Measurements from ENCODE around the gene CTNNA3. TPM values are rescaled to one million over a fixed set of nuclear protein-coding genes. Genes with fewer than 3 reads are reported as not detected.

Gene CTNNA3
- total RNA-seq, 4 donors from 2014 or later, result 0.68 to 75.2 (median 1.4) TPM

- intact Hi-C loops (cut with DNase I; ENCODE audit: low total_unique reads), result no loop called here
- in situ Hi-C loops (cut with MboI; ENCODE audit: low pct_ligation_motif_present in 1 of 4, low pct_unique_long_range_greater_than_20kb in 1 of 4, low sequenced_read_pairs in 3 of 4), result no loop called here
- H3K27me3 ChIP-seq, result peaks cover 48% of the 10 kb centered on the region
- no peak for DNase-seq
- 20 to 32% methylated on average over 9 to 30 of the region's 30 CpGs for WGBS, 2 donors (ENCODE audit: low coverage in 1 of 2)
- no peak overlapping the region for H3K27ac ChIP-seq
- TF ChIP-seq CTCF (IDR thresholded peaks at IDR 0.05), result no peak
- TF ChIP-seq EP300 (IDR thresholded peaks at IDR 0.05; ENCODE audit: low read depth), result no peak
- TF ChIP-seq POLR2A (IDR thresholded peaks at IDR 0.05), result no peak
- TF ChIP-seq POLR2AphosphoS5 (IDR thresholded peaks at IDR 0.05), result no peak
- no peak overlapping the region for H3K4me3 ChIP-seq
- H3K36me3 ChIP-seq, result no peaks in the 10 kb centered on the region
- peaks cover 0 to 13% (median 2%) of the 10 kb centered on the region in 4 donors for H3K4me1 ChIP-seq
- no peaks in the 10 kb centered on the region for H3K9me3 ChIP-seq
These were observed 767.8 kb downstream of the CTNNA3 start for GRCh38 chr10:66927971-66928770.

DNA sequence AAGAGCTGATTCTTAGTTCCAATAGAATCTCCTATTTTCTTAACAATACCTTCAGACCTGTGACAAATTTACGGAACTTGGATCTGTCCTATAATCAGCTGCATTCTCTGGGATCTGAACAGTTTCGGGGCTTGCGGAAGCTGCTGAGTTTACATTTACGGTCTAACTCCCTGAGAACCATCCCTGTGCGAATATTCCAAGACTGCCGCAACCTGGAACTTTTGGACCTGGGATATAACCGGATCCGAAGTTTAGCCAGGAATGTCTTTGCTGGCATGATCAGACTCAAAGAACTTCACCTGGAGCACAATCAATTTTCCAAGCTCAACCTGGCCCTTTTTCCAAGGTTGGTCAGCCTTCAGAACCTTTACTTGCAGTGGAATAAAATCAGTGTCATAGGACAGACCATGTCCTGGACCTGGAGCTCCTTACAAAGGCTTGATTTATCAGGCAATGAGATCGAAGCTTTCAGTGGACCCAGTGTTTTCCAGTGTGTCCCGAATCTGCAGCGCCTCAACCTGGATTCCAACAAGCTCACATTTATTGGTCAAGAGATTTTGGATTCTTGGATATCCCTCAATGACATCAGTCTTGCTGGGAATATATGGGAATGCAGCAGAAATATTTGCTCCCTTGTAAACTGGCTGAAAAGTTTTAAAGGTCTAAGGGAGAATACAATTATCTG is 768.6 kb downstream of the CTNNA3 start:
- TF ChIP-seq POLR2A (IDR thresholded peaks at IDR 0.05), result no peak
- no peak for TF ChIP-seq POLR2AphosphoS5 (IDR thresholded peaks at IDR 0.05)
- no peak for TF ChIP-seq EP300 (IDR thresholded peaks at IDR 0.05; ENCODE audit: low read depth)
- TF ChIP-seq CTCF (IDR thresholded peaks at IDR 0.05), result no peak
- DNase-seq, result no peak
- Histone ChIP-seq H3K4me3 (no peak overlapping the region), H3K27ac (no peak overlapping the region), H3K9me3 (no peaks in the 10 kb centered on the region), H3K36me3 (no peaks in the 10 kb centered on the region), H3K27me3 (peaks cover 48% of the 10 kb centered on the region), H3K4me1 (peaks cover 0 to 13% (median 2%) of the 10 kb centered on the region in 4 donors)
- intact Hi-C loops (cut with DNase I; ENCODE audit: low total_unique reads) (no loop called here), in situ Hi-C loops (cut with MboI; ENCODE audit: low pct_ligation_motif_present in 1 of 4, low pct_unique_long_range_greater_than_20kb in 1 of 4, low sequenced_read_pairs in 3 of 4) (no loop called here)
- WGBS, 2 donors (ENCODE audit: low coverage in 1 of 2), result 74 to 89% methylated on average over 1 to 11 of the region's 11 CpGs

- H3K27me3 ChIP-seq, result peaks cover 48% of the 10 kb centered on the region
- intact Hi-C loops (cut with DNase I; ENCODE audit: low total_unique reads) (no loop called here), in situ Hi-C loops (cut with MboI; ENCODE audit: low pct_ligation_motif_present in 1 of 4, low pct_unique_long_range_greater_than_20kb in 1 of 4, low sequenced_read_pairs in 3 of 4) (no loop called here)
- WGBS, 2 donors (ENCODE audit: low coverage in 1 of 2), result 75 to 77% methylated on average over 4 to 5 of the region's 5 CpGs
- DNase-seq, result no peak
- no peak overlapping the region for H3K27ac ChIP-seq
- H3K9me3 ChIP-seq, result no peaks in the 10 kb centered on the region
- peaks cover 0 to 13% (median 2%) of the 10 kb centered on the region in 4 donors for H3K4me1 ChIP-seq
- no peak for TF ChIP-seq POLR2AphosphoS5 (IDR thresholded peaks at IDR 0.05)
- TF ChIP-seq CTCF (IDR thresholded peaks at IDR 0.05), result no peak
- no peak for TF ChIP-seq EP300 (IDR thresholded peaks at IDR 0.05; ENCODE audit: low read depth)
- no peak for TF ChIP-seq POLR2A (IDR thresholded peaks at IDR 0.05)
- H3K36me3 ChIP-seq, result no peaks in the 10 kb centered on the region
- no peak overlapping the region for H3K4me3 ChIP-seq
These were observed 769.2 kb downstream of the CTNNA3 start for GRCh38 chr10:66926841-66927240.

DNA sequence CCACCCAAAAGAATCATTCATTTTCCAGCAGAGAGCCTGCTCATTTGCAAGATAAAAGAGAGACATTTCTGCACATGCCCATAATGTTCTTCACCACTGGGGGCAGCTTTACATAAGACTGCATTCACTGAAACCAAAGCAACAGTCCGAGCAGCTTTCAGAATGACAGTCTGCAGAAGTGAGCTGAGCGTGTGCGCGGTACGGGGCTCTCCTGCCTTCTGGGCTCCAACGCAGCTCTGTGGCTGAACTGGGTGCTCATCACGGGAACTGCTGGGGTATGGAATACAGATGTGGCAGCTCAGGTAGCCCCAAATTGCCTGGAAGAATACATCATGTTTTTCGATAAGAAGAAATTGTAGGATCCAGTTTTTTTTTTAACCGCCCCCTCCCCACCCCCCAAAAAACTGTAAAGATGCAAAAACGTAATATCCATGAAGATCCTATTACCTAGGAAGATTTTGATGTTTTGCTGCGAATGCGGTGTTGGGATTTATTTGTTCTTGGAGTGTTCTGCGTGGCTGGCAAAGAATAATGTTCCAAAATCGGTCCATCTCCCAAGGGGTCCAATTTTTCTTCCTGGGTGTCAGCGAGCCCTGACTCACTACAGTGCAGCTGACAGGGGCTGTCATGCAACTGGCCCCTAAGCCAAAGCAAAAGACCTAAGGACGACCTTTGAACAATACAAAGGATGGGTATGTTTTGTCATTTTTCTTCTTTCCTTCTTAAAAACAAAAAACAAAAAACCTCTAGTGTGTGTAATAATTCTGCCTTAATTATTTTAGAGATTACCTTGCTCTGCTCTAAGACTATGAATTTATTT is 769.9 kb downstream of the CTNNA3 start, which contains the start of gene LRRTM3:
Gene LRRTM3 (plus strand): TSS at position 141 of the 820 bp plus-strand sequence.
- WGBS, 2 donors (ENCODE audit: low coverage in 1 of 2), result 19 to 21% methylated on average over 7 to 16 of the region's 16 CpGs
- TF ChIP-seq POLR2AphosphoS5 (IDR thresholded peaks at IDR 0.05) (no peak), POLR2A (IDR thresholded peaks at IDR 0.05) (no peak), CTCF (IDR thresholded peaks at IDR 0.05) (peak; percentile 54 to 71 (median 60)), EP300 (IDR thresholded peaks at IDR 0.05; ENCODE audit: low read depth) (no peak)
- Histone ChIP-seq H3K4me1 (peaks cover 0 to 13% (median 2%) of the 10 kb centered on the region in 4 donors), H3K27ac (no peak within 1 kb of the TSS), H3K9me3 (no peaks in the 10 kb centered on the region), H3K4me3 (peak within 1 kb of the TSS in 1 of 4 donors; percentile 5), H3K36me3 (no peaks in the 10 kb centered on the region), H3K27me3 (peaks cover 48% of the 10 kb centered on the region)
- peak; percentile 34 for DNase-seq
- in situ Hi-C loops (cut with MboI; ENCODE audit: low pct_ligation_motif_present in 1 of 4, low pct_unique_long_range_greater_than_20kb in 1 of 4, low sequenced_read_pairs in 3 of 4), result no loop called here
- intact Hi-C loops (cut with DNase I; ENCODE audit: low total_unique reads), result no loop called here
